Chondrocyte (in vitro differentiated cells): ENCODE measurements around the gene TRIM77. TPM values are rescaled to one million over a fixed set of nuclear protein-coding genes. Genes with fewer than 3 reads are reported as not detected.
"Not testable (repeated sequence)": the region's sequence is repeated elsewhere in the genome, so short reads cannot be mapped to it uniquely, and the experiment has no call there.

Experiments used
- DNase-seq: peaks from one replicate; pipeline ENCODE4 v3.0.0; 2021; ENCODE audit warnings: mixed read lengths, low spot score
- H3K27ac Mint-ChIP-seq: one replicate; pipeline ENCODE4 v1.8.0; 2021; ENCODE audit warnings: mild to moderate bottlenecking, moderate library complexity, mixed read lengths; ENCODE audit not compliant: unreplicated experiment
- H3K27me3 Mint-ChIP-seq: 2 replicates; pipeline ENCODE4 v1.8.0; 2021; ENCODE audit warnings: low read depth, mixed read lengths
- H3K36me3 Mint-ChIP-seq: 2 replicates; pipeline ENCODE4 v1.8.0; 2021; ENCODE audit warnings: low read depth, mixed read lengths
- H3K4me1 Mint-ChIP-seq: 2 replicates; pipeline ENCODE4 v1.8.0; 2021; ENCODE audit warnings: low read depth, mild to moderate bottlenecking, mixed read lengths
- H3K4me3 Mint-ChIP-seq: one replicate; pipeline ENCODE4 v1.8.0; 2021; ENCODE audit warnings: mild to moderate bottlenecking, moderate library complexity, mixed read lengths; ENCODE audit not compliant: unreplicated experiment
- H3K9me3 Mint-ChIP-seq: 2 replicates; pipeline ENCODE4 v1.8.0; 2021; ENCODE audit warnings: low read depth, mixed read lengths
- total RNA-seq: library from RNA; stranded (reverse); gene quantifications from 3 replicates; pipeline ENCODE4 v1.2.1, GENCODE V29; 2021
- TF ChIP-seq, protein P1 (sequence below): fragments of 200-600 bp; sonication (generic); IDR thresholded peaks from 2 replicates; pipeline ENCODE4 v1.5.0; 2021; ENCODE audit warnings: antibody characterized with exemption, mild to moderate bottlenecking, moderate library complexity

The TRIM77 gene
- total RNA-seq, 1 donor from 2014 or later, result not detected

DNA sequence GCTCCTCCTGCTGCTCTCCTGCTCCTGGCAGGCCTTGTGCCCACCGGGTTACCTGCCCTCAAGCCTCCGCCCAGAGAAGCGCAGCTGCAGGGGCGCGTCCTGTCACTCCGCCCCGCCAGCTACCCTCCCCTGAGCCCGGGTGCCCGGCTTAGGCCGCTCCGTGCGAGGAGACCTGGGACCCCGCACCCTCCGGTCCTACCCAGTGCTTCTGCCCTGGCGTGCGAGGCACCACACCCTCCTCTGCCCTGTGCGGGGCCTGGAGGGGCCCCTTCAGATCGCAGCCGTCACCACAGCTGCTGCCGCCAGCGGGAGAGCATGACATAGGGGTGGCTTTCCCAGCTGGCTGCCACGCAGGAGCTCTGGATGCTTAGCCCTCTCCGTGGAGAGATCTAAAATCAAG is 20.1 kb downstream of the TRIM77 start:
- not testable (repeated sequence) for H3K4me3 Mint-ChIP-seq, H3K36me3 Mint-ChIP-seq, H3K9me3 Mint-ChIP-seq, H3K4me1 Mint-ChIP-seq, H3K27ac Mint-ChIP-seq
- H3K27me3 Mint-ChIP-seq, result peaks cover 11% of the 10 kb centered on the region
- peak; percentile 79 for DNase-seq

DNA sequence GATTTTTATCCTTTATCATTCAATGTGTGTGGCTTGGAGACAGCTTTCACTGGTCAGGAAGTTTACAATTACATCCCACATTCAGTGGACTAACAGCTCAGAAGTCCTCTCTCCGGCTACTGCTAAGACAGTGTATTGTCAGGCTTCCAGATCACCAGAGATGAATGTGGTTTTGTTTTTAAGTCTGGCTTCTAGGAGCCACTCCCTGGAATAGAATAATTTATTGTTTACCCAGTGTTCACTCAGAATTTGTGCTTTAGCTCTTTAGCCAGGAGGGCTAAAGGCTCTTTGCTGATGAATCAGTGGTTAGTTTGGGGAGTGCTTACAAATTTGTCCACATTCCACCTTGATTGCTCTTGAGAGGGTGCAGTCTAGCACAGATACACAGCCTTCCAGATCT is 26.5 kb downstream of the TRIM77 start:
- H3K4me1 Mint-ChIP-seq, result no peaks in the 10 kb centered on the region
- no peaks in the 10 kb centered on the region for H3K9me3 Mint-ChIP-seq

DNA sequence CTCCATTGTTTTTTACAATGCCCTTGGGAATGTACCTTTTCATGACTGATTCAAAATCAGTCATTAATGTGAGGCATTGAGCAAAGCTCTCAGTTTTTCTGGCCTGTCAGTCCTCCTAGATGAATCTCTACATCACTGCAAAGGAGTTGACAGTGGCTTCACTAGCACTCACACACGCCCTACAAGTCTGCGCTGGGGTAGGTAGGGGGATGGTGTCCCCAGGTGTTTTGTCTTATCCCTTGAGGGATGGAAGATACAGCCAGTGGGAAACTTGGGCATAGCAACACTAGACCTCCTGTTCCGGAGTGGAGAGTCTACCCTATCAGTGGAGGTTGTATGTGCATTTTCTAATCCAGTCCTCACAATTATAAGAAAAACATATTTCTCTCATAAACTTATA is 27.0 kb downstream of the TRIM77 start:
- Mint-ChIP-seq H3K27me3 (peaks cover 3% of the 10 kb centered on the region), H3K9me3 (no peaks in the 10 kb centered on the region), H3K27ac (no peak overlapping the region), H3K36me3 (no peaks in the 10 kb centered on the region), H3K4me1 (no peaks in the 10 kb centered on the region), H3K4me3 (no peak overlapping the region)
- DNase-seq, result no peak
- TF ChIP-seq, protein P1, sequence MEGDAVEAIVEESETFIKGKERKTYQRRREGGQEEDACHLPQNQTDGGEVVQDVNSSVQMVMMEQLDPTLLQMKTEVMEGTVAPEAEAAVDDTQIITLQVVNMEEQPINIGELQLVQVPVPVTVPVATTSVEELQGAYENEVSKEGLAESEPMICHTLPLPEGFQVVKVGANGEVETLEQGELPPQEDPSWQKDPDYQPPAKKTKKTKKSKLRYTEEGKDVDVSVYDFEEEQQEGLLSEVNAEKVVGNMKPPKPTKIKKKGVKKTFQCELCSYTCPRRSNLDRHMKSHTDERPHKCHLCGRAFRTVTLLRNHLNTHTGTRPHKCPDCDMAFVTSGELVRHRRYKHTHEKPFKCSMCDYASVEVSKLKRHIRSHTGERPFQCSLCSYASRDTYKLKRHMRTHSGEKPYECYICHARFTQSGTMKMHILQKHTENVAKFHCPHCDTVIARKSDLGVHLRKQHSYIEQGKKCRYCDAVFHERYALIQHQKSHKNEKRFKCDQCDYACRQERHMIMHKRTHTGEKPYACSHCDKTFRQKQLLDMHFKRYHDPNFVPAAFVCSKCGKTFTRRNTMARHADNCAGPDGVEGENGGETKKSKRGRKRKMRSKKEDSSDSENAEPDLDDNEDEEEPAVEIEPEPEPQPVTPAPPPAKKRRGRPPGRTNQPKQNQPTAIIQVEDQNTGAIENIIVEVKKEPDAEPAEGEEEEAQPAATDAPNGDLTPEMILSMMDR, result no peak

More for the DNA sequence above, 26.5 kb downstream of the TRIM77 start:
- DNase-seq, result no peak
- no peaks in the 10 kb centered on the region for H3K36me3 Mint-ChIP-seq
- H3K27me3 Mint-ChIP-seq, result peaks cover 3% of the 10 kb centered on the region
- no peak overlapping the region for H3K27ac Mint-ChIP-seq
- H3K4me3 Mint-ChIP-seq, result no peak overlapping the region
- TF ChIP-seq, protein P1, result no peak

DNA sequence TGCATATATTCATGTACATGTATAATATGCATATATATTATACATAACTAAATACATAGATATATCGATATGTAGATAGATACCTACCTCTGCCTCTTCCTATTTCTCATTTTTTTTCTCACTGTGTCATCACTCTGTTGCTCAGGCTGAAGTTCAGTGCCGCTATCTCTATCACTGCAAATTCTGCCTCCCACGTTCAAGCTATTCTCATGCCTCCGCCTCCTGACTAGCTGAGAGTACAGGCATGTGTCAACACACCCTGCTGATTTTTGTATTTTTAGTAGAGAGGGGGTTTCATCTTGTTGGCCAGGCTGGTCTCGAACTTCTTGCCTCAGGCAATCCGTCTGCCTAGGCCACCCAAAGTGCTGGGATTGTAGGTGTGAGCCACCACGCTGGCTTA is 31.3 kb downstream of the TRIM77 start:
- not testable (repeated sequence) for H3K4me3 Mint-ChIP-seq, H3K27ac Mint-ChIP-seq, H3K36me3 Mint-ChIP-seq, DNase-seq, H3K27me3 Mint-ChIP-seq, H3K4me1 Mint-ChIP-seq, H3K9me3 Mint-ChIP-seq

DNA sequence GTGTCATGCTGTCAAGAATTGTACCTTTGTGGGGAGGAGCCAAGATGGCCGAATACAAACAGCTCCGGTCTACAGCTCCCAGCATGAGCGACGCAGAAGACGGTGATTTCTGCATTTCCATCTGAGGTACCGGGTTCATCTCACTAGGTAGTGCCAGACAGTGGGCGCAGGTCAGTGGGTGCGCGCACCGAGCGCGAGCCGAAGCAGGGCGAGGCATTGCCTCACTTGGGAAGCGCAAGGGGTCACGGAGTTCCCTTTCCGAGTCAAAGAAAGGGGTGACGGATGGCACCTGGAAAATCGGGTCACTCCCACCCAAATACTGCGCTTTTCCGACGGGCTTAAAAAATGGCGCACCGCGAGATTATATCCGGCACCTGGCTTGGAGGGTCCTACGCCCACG is 34.1 kb downstream of the TRIM77 start:
- not testable (repeated sequence) for H3K9me3 Mint-ChIP-seq, H3K36me3 Mint-ChIP-seq, H3K4me1 Mint-ChIP-seq, H3K4me3 Mint-ChIP-seq, DNase-seq, H3K27me3 Mint-ChIP-seq, H3K27ac Mint-ChIP-seq

DNA sequence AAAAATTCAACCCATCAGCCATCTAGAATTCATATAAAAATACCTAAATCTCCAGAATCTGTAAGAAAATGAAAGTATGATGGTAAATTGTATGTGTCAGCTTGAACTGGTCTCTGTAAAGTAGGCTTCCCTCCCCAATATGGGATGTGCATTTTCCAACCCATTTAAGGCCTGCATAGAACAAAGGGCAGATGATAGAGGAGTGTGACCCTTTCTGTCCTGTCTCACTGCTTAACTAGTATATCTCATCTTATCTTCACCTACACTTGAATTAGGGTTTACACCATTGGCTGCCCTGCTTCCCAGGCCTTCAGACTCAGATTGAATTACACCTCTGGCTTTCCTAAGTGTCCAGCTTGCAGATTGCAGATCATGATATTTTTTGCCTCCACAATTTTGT is 40.7 kb downstream of the TRIM77 start:
- not testable (repeated sequence) for H3K4me3 Mint-ChIP-seq, H3K9me3 Mint-ChIP-seq, H3K27ac Mint-ChIP-seq, H3K27me3 Mint-ChIP-seq, H3K36me3 Mint-ChIP-seq, DNase-seq, H3K4me1 Mint-ChIP-seq

Other genes starting within 250 kb of the TRIM77 start
- 35.3 to 102 TPM (median 39.1 TPM) in 3 replicates for gene NOX4, start 218.9 kb upstream of the TRIM77 start, total RNA-seq
- gene TRIM49, start 98.3 kb downstream of the TRIM77 start, total RNA-seq, result not detected in 3 replicates
- not detected in 3 replicates for gene TRIM64B, start 168.2 kb downstream of the TRIM77 start, total RNA-seq
- gene TRIM49D1, start 211.9 kb downstream of the TRIM77 start, total RNA-seq, result not detected in 3 replicates
- gene TRIM49D2, start 213.8 kb downstream of the TRIM77 start, total RNA-seq, result not detected in 3 replicates